ENCODE results near the gene SPO11.
A peak's percentile ranks its signal among the peaks of the same experiment; 100 is the strongest.

SPO11 gene

DNA sequence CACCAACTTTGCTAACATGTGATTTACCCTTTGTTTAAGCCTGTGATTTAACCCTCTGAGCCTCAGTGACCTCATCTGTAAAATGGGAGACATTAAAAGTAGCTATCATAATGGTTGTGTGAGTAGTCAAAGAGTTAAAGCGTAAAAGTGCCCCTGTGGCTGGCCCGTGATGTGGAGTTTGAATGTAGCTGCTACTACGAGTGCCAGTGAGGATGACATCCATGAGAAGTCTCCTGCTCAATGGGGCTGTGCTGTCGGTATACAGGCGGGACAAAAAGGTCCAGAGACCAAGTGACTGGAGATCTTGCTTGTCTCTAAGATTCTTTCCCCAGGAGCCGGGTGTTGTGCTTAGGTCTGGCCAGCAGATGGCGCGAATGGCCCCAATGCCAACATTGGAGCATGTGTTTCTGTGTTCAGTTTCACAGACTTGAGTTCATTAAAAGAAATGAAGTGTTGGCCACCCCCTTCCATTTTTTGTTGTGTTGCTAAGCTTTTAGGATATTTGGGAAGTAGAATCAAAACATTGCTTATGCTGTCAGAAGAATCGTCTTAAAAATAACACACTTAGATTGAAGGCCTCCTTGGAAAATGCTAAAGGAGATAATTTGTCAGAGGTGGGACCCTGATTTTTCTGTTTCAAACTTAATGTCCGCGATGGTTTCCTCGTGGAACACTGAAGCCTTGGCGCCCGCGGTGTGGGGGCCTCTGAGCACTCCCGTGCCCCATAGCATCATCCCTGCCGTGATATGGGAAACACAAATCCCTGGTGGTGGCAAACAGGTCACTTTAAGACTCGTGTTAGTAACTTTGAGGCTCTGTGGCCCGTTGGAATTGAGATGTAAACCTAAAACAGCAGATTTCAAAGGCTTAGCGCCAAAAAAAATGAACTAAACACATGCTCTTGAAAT lies 52.2 kb downstream of the SPO11 start:
- no peaks in the 10 kb centered on the region for H3K27me3 Mint-ChIP-seq (ENCODE audit: low read depth)
- peaks cover 38% of the 10 kb centered on the region for H3K36me3 Mint-ChIP-seq (ENCODE audit: low read depth)
- H3K4me3 Mint-ChIP-seq: no peak overlapping the region
- H3K9me3 Mint-ChIP-seq: no peaks in the 10 kb centered on the region
- peaks cover 42% of the 10 kb centered on the region for H3K4me1 Mint-ChIP-seq (ENCODE audit: low read depth)
- DNase-seq (ENCODE audit: low spot score): peak; percentile 69
- peak overlapping the region; percentile 58 for H3K27ac Mint-ChIP-seq

DNA sequence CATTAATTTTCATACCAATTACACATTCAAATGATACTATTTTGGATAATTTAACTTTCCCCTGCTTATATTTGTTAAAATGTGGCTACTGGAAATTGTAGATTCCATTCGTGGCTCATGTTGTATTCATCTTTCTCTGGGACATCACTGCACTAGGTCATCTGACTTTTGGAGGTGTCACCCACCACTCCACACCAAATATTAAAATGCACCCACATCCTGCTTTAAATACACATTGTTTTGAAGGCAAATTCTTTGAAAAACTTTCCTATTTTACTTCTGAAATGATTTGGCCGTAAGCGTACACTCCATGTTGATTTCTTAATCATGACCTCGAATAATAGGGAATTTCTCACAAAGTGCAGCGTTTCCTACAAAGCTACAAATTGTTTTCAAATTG lies 52.9 kb downstream of the SPO11 start:
- Mint-ChIP-seq H3K4me3 (no peak overlapping the region), H3K27ac (peak overlapping the region; percentile 70), H3K9me3 (no peaks in the 10 kb centered on the region), H3K36me3 (ENCODE audit: low read depth) (peaks cover 32% of the 10 kb centered on the region), H3K27me3 (ENCODE audit: low read depth) (no peaks in the 10 kb centered on the region), H3K4me1 (ENCODE audit: low read depth) (peaks cover 37% of the 10 kb centered on the region)
- DNase-seq (ENCODE audit: low spot score): no peak

DNA sequence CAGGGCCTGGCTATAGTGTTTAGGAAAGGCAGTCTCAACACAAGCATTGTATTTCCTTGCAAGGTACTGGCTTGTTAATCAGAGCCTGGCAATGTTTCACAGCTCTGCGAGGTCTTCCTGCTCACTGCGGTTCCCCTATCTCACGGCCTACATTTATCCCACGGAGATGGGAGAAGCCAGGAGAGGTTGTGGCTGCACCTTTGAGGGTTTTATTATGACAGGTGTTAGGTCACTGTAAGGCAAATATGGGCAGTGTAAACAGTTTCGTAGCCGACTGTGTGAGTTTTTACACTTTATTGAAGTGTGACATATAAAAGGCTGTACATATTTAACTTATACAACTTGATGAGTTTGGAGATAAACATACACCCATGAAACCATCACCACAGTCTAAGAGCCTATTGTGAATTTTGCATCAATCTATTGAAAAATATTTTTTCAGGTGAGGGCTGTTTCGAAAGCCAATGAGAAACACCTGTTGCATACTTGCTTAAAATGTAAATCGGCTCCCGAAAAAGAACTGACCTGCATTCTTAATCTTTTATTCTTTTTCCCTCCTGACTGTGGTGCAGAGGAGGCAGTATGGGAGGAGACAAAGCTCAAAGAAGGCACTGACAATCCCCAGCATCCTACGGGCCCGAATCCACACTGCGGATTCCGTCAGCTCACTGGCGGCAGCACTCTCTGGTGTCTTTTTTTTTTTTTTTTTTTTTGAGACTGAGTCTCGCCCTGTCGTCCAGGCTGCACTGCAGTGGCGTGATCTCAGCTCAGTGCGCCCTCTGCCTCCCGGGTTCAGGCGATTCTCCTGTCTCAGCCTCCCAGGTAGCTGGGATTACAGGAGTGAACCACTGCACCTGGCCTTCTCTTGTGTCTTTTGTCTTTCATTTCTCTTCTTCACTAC lies 54.1 kb downstream of the SPO11 start:
- Mint-ChIP-seq H3K9me3 (no peaks in the 10 kb centered on the region), H3K27ac (no peak overlapping the region), H3K4me1 (ENCODE audit: low read depth) (peaks cover 27% of the 10 kb centered on the region), H3K4me3 (no peak overlapping the region), H3K27me3 (ENCODE audit: low read depth) (no peaks in the 10 kb centered on the region), H3K36me3 (ENCODE audit: low read depth) (peaks cover 24% of the 10 kb centered on the region)
- DNase-seq (ENCODE audit: low spot score): no peak

DNA sequence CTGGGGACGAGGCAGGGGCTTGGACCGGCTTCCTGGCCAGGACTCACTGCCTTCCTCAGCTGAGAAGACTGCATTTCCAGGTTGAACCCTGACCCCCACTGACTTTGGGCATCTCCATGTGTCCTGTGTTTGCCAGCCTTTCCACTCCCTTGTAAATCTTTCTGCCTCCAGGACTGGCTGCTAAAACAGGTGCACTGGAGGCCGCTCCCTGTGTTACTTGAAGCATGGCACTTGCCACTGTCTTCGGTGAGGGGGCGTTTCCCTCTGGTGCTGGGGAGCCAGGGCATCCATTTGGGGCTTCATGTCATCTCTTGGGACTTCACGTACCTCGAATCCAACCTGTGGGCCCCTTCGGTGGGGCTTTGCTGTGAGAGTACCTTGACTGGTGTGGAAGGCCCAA lies 54.9 kb downstream of the SPO11 start:
- Mint-ChIP-seq H3K4me3 (no peak overlapping the region), H3K27me3 (ENCODE audit: low read depth) (no peaks in the 10 kb centered on the region), H3K4me1 (ENCODE audit: low read depth) (peaks cover 21% of the 10 kb centered on the region), H3K27ac (no peak overlapping the region), H3K36me3 (ENCODE audit: low read depth) (peaks cover 19% of the 10 kb centered on the region), H3K9me3 (no peaks in the 10 kb centered on the region)
- DNase-seq (ENCODE audit: low spot score): no peak

DNA sequence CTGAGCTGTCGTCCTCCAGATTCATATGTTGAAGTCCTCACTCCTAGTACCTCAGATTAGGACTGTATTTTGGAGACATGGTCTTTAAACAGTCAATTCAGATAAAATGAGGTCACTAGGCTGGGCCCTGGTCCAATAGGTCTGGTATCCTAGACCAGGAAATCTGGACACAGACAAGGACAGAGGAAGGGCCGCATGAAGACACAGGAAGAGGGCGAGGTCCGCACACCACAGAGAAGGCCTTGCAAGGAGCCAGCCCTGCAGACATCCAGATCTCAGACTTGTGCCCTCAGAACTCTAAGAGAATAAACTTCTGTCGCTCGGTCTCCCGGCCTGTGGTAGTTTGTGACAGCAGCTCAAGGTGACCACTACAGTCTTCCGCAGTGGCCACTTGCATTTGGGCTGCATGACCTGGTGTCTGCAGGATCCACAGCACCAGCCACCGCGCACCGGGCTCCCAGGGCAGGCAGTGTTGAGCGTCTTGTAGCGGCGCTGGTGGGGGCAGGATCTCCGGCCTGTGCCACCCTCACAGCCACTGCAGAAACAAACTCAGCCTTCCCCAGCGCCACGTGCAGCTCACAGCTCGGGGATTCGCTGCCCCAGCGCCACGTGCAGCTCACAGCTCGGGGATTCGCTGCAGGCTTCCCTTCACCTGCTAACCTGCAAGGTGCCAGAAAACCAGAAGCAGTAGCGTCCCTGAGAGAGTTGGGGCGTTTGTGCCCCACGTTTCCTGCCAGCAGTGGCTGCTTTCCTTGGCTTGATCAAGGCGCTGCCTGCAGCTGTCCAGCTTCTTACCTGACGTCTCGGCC lies 55.6 kb downstream of the SPO11 start:
- DNase-seq (ENCODE audit: low spot score): no peak
- no peak overlapping the region for H3K27ac Mint-ChIP-seq
- H3K27me3 Mint-ChIP-seq (ENCODE audit: low read depth): no peaks in the 10 kb centered on the region
- no peak overlapping the region for H3K4me3 Mint-ChIP-seq
- peaks cover 15% of the 10 kb centered on the region for H3K36me3 Mint-ChIP-seq (ENCODE audit: low read depth)
- no peaks in the 10 kb centered on the region for H3K9me3 Mint-ChIP-seq
- H3K4me1 Mint-ChIP-seq (ENCODE audit: low read depth): peaks cover 18% of the 10 kb centered on the region

DNA sequence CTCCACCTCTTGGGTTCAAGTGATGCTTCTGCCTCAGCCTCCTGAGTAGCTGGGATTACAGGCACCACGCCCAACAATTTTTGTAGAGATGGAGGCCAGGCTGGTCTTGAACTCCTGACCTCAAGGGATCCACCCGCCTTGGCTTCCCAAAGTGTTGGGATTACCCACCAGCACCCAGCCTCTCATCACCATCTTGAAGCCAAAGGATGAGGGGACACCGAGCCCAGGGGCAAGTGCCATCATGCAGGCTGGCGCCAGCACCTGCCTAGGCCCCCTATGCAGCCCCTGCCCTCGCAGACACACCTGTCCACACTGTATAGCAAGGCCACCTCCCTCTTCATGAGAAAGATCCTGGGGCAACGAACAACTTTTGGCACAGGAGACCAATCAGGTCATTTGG lies 56.3 kb downstream of the SPO11 start:
- Mint-ChIP-seq H3K4me1 (ENCODE audit: low read depth) (peaks cover 19% of the 10 kb centered on the region), H3K4me3 (no peak overlapping the region), H3K36me3 (ENCODE audit: low read depth) (peaks cover 13% of the 10 kb centered on the region), H3K27me3 (ENCODE audit: low read depth) (no peaks in the 10 kb centered on the region), H3K27ac (no peak overlapping the region), H3K9me3 (no peaks in the 10 kb centered on the region)
- no peak for DNase-seq (ENCODE audit: low spot score)

DNA sequence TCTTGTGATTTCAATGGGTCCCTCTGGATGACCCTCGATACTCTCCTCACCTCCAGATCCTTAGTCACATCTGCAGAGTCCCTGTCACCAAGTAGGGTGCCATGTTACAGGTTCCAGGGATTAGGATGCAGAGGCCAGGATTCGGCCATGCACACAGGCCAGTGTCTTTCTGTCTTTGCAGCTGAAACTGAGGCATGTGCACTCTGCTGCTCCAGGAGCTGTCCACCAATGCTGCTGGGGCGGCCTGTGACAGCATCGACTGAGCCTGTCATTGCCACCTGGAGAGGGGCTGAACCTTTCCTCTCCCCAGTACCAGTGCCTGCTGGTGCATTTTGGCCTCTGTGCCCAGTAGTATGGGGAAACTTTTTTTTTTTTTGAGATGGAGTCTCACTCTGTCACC lies 57.2 kb downstream of the SPO11 start:
- H3K27ac Mint-ChIP-seq: no peak overlapping the region

DNA sequence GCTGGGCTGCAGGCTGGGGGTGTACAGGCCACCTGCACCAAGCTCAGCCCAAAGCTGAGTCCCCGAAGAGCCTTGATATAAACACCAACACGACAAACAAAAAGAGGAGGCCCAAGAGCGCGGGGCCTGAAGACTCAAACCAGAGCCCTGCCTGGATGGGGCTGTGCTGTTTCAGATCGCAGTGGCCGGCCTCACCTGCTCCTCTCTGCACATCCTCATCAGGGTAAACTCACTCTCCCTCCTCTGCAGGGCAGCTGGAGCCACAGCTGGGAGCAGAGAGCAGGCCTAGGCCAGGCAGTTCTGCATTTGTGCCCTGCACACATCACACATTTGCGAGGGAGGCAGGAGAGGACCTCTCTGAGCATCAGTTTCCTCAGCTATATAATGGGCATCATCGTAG lies 57.9 kb downstream of the SPO11 start:
- Mint-ChIP-seq H3K27ac (no peak overlapping the region), H3K27me3 (ENCODE audit: low read depth) (no peaks in the 10 kb centered on the region), H3K36me3 (ENCODE audit: low read depth) (peaks cover 12% of the 10 kb centered on the region), H3K9me3 (no peaks in the 10 kb centered on the region), H3K4me1 (ENCODE audit: low read depth) (peaks cover 14% of the 10 kb centered on the region), H3K4me3 (no peak overlapping the region)
- no peak for DNase-seq (ENCODE audit: low spot score)

More for the DNA sequence above, 57.2 kb downstream of the SPO11 start:
- Mint-ChIP-seq H3K36me3 (ENCODE audit: low read depth) (peaks cover 9% of the 10 kb centered on the region), H3K4me3 (no peak overlapping the region), H3K4me1 (ENCODE audit: low read depth) (peaks cover 17% of the 10 kb centered on the region), H3K27me3 (ENCODE audit: low read depth) (no peaks in the 10 kb centered on the region), H3K9me3 (no peaks in the 10 kb centered on the region)
- no peak for DNase-seq (ENCODE audit: low spot score)

DNA sequence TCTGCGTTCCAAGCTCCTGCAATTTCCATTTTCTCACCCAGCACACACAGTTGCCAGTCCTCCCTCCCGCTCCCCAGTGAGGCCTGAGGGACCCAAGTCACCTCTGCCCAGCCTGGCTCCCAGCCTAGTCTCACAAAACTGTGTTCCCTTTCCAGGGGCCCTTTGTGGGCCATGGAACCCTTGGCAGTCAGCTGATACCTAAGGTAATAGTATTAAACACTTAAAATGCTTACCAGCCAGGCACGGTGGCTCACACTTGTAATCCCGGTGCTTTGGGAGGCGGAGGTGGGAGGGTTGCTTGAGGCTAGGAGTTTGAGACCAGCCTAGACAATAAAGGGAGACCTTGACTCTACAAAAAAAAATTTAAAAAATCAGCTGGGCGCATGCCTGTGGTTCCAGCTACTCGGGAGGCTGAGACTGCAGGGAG lies 58.4 kb downstream of the SPO11 start:
- H3K4me3 Mint-ChIP-seq: no peak overlapping the region
- no peak for DNase-seq (ENCODE audit: low spot score)
- H3K27me3 Mint-ChIP-seq (ENCODE audit: low read depth): no peaks in the 10 kb centered on the region
- peaks cover 16% of the 10 kb centered on the region for H3K36me3 Mint-ChIP-seq (ENCODE audit: low read depth)
- H3K27ac Mint-ChIP-seq: no peak overlapping the region
- no peaks in the 10 kb centered on the region for H3K9me3 Mint-ChIP-seq
- peaks cover 12% of the 10 kb centered on the region for H3K4me1 Mint-ChIP-seq (ENCODE audit: low read depth)

DNA sequence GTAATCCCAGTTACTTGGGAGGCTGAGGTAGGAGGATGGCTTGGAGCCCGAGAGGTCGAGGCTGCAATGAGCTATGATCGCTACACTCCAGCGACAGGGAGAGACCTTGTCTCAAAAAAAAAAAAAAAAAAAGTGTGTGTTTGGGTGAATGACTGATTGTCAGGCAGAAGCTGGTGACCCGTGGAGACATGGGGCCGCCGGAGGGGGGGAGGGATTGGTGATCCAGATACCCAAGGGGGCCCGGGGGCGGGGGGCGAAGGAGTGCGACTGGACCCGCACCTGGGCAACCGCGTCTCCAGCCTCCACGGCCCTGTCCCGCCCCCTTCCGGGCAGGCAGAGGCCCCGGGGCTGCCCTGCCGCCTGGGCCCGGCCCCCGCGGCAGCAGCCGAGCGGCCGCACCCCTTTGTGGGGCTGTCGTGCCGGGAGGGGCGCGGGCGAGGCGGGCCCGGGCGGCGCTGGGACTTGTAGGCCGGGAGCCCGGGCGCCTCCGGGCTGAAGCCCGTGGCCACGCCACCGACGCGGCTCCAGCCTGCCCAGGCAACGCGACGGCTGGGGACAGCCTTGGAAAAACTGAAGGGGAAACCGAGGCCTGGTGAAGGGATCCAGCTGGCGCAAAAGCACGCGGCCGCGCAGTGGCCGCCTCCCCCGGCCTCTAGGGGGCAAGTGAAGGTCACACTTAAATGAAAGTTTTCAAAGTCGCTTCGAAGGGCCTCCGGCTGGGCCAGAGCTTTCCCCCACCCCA lies 59.5 kb downstream of the SPO11 start:
- no peaks in the 10 kb centered on the region for H3K27me3 Mint-ChIP-seq (ENCODE audit: low read depth)
- H3K36me3 Mint-ChIP-seq (ENCODE audit: low read depth): peaks cover 26% of the 10 kb centered on the region
- peak overlapping the region; percentile 92 for H3K27ac Mint-ChIP-seq
- H3K4me3 Mint-ChIP-seq: peak overlapping the region; percentile 84
- DNase-seq (ENCODE audit: low spot score): peak; percentile 75
- H3K9me3 Mint-ChIP-seq: no peaks in the 10 kb centered on the region
- H3K4me1 Mint-ChIP-seq (ENCODE audit: low read depth): peaks cover 23% of the 10 kb centered on the region

DNA sequence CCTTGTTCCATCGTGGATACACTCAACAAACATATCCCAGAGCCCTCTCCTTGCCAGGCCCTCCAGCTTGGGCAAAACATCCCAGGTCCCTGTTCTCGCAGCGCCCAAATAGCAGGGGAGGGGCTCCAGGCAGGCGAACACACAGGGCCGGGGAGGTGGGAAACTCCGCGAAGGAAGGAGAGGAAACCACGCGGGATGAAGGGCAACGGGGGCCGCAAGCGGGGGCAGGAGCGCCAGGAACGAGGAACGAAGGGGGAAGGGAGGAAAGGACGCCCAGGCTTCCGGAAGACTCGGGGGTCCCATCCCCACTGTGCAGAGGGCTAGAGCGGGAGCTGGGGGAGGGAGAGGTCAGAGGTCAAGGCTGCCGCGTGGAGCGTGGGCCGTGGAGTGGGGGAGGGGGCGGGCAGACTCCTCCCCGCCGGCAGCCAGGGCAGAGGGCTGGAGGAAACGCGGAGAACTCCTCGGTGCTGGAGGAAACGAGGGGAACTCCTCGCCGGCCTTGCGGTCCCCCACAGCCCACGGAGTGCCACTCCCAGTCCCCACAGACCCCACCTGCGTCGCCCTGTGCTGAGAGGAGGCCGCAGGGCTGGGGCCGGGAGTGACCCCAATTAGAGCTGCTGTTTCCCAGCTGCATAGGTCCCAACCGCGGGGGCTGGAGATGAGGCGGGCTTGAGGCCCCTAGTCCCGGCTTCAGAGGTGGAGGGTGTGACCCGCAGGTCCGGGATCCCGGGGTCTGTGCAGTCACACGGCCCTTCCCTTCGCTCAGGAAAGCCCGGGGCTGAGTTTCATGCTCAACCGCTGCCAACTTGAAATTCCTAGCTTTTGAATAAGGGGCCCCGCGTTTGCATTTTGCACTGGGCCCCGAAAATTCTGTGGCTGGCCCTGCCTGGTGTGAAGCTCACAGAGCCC lies 60.3 kb downstream of the SPO11 start:
- Mint-ChIP-seq H3K9me3 (no peaks in the 10 kb centered on the region), H3K4me3 (peak overlapping the region; percentile 84), H3K4me1 (ENCODE audit: low read depth) (peaks cover 28% of the 10 kb centered on the region), H3K27me3 (ENCODE audit: low read depth) (no peaks in the 10 kb centered on the region), H3K36me3 (ENCODE audit: low read depth) (peaks cover 32% of the 10 kb centered on the region), H3K27ac (peak overlapping the region; percentile 92)
- DNase-seq (ENCODE audit: low spot score): peak; percentile 68
